HuH-7.5 (cell line): ENCODE data around the gene PCSK6.
A peak's percentile ranks its signal among the peaks of the same experiment; 100 is the strongest.

Source experiments
- DNase-seq: peaks from one replicate; pipeline ENCODE4 v3.0.0; 2011; ENCODE audit warnings: low spot score

The PCSK6 gene

GRCh38 chr15:101325263-101326025 is 164.1 kb downstream of the PCSK6 start:
- DNase-seq: no peak

GRCh38 chr15:101324524-101325177 is 164.9 kb downstream of the PCSK6 start:
- peak; percentile 54 for DNase-seq

GRCh38 chr15:101323793-101324523 is 165.5 kb downstream of the PCSK6 start:
- no peak for DNase-seq

- no peak for DNase-seq
Measured at GRCh38 chr15:101322854-101323477, 166.5 kb downstream of the PCSK6 start.

- no peak for DNase-seq
Measured at GRCh38 chr15:101322016-101322695, 167.4 kb downstream of the PCSK6 start.

GRCh38 chr15:101320501-101321052 is 168.9 kb downstream of the PCSK6 start:
- DNase-seq: no peak

GRCh38 chr15:101318839-101319238 is 170.7 kb downstream of the PCSK6 start:
- DNase-seq: no peak

GRCh38 chr15:101318147-101318819 is 171.2 kb downstream of the PCSK6 start:
- DNase-seq: no peak

GRCh38 chr15:101317336-101317872 is 172.1 kb downstream of the PCSK6 start:
- DNase-seq: no peak

- DNase-seq: no peak
Measured at GRCh38 chr15:101316529-101316928, 173.0 kb downstream of the PCSK6 start.

GRCh38 chr15:101315736-101316135 is 173.8 kb downstream of the PCSK6 start:
- no peak for DNase-seq

- no peak for DNase-seq
Measured at GRCh38 chr15:101314336-101315125, 175.0 kb downstream of the PCSK6 start.

- DNase-seq: no peak
Measured at GRCh38 chr15:101313041-101313761, 176.3 kb downstream of the PCSK6 start.

- no peak for DNase-seq
Measured at GRCh38 chr15:101310508-101310907, 179.0 kb downstream of the PCSK6 start.

- no peak for DNase-seq
Measured at GRCh38 chr15:101310161-101310480, 179.4 kb downstream of the PCSK6 start.

- DNase-seq: no peak
Measured at GRCh38 chr15:101309436-101310160, 179.9 kb downstream of the PCSK6 start.

GRCh38 chr15:101308604-101309435 is 180.7 kb downstream of the PCSK6 start:
- DNase-seq: no peak
